NOMO-1 treated with DMSO at 0.1 percent for 48 hours (cell line): ENCODE measurements around the gene CAPRIN1.
A peak's percentile ranks its signal among the peaks of the same experiment; 100 is the strongest.
"Not testable (repeated sequence)": the region's sequence is repeated elsewhere in the genome, so short reads cannot be mapped to it uniquely, and the experiment has no call there.

Source experiments
- DNase-seq: peaks from one replicate; lab custom pipeline; 2025; ENCODE audit not compliant: unreplicated experiment; lab: John Stamatoyannopoulos, UW

Gene CAPRIN1

GRCh38 chr11:34050581-34051348, 766 bp upstream of the CAPRIN1 start:
- DNase-seq = peak; percentile 63

DNA sequence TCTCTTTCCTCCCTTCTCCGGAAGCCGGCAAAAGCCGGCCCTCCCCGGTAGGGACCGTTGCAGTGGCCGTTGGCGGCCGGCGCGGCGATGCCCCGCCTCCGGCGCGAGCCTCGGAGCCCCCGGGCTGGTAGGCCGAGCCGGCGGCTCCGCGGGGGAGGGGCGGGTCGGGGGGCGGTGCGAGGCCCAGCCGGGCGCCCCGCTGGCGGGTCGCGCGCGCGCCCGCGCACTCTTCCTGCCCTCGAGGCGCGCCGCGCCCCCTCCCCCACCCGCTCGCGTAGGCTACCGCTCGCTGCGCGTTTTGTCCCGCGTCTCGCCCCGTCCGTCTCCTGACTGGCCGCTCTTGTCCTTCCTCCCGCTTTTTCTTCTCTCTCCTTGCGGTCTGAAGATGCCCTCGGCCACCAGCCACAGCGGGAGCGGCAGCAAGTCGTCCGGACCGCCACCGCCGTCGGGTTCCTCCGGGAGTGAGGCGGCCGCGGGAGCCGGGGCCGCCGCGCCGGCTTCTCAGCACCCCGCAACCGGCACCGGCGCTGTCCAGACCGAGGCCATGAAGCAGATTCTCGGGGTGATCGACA, 591 bp downstream of the CAPRIN1 start:
- DNase-seq = peak; percentile 82

GRCh38 chr11:34052608-34053160, 1.2 kb downstream of the CAPRIN1 start:
- DNase-seq = no peak

- DNase-seq = peak; percentile 76
Measured at GRCh38 chr11:34053161-34053686, 1.7 kb downstream of the CAPRIN1 start.

GRCh38 chr11:34054351-34054750, 2.8 kb downstream of the CAPRIN1 start:
- not testable (repeated sequence) for DNase-seq

DNA sequence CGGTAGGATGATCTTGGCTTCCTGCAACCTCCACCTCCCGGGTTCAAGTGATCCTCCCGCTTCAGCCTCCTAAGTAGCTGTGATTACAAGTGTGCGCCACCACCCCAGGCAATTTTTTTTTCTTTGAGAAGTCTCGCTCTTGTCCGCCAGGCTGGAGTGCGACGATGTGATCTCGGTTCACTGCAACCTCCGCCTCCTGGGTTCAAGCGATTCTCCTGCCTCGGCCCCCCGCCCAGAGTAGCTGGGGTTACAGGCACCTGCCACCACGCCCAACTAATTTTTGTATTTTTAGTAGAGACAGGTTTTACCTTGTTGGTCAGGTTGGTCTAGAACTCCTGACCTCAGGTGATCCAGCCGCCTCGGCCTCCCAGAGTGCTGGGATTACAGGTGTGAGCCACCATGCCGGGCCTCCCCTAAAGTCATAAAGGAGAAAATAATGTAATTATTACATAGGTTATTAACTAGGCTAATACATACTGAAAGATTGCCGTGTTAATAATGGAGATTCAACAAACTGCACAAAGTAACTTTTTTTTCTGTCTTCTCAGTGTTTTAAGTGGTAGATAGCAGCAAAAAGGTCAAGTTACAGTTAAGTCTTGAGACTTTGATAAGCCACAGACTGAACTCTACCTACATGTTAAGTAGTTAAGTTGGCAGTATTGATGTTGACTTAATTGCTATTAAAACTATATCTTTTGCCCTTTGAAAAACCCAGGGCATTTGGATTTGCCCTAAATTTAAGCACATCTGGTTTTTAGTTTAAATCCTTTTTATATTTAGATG, 3.9 kb downstream of the CAPRIN1 start:
- DNase-seq = no peak

DNA sequence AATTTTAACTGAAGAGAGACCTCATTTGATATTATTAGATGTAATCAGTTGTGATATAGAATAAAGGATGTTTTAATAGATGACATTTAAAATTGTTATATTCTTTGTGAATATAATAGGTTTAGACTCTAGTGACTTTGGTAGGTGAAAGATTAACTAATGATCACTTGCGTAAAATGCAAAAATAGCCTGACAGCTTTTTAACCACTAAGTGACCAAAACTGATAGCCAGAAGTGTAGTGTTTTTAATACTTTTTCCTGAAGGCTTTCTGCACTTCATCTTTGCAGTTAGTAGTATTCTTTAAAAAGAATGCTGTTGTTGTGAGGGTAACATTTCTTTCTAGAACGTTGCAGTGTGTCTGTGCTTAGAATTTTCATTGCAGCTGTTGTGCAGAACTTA, 5.1 kb downstream of the CAPRIN1 start:
- DNase-seq = no peak

DNA sequence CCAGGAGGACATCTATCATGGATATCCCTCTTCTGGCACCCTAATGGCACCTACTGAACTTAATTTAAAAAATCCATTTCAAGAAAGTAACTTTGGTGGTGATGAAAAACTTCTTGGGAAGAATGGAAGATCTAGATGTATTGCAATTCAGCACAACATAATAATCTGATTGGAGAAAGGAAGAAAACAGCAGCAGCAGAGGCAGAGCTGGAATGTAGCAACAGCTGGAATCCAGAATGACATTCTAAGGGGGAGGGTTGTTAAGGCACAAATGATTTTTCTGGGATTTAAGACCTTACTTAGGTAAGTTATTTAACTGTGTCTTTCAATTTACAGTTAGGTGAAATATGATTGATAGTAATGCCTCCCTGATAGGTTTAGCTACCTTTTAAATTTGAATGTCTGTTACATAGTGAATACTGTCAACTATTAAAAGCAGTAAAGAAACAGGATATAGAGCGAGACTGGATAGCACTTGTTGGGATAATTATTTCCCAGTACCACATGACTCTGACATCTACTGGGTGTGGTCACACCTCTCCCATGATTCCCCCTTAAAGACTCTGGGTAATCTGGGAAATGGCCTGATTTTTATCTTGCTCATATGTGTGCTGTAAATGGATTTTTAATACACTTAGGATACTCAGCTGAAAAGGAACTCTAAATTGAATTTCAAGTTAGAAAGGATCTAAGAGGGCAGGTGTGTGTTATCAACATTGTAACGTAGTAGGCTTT, 11.7 kb downstream of the CAPRIN1 start:
- no peak for DNase-seq

GRCh38 chr11:34064291-34064690, 12.8 kb downstream of the CAPRIN1 start:
- no peak for DNase-seq

DNA sequence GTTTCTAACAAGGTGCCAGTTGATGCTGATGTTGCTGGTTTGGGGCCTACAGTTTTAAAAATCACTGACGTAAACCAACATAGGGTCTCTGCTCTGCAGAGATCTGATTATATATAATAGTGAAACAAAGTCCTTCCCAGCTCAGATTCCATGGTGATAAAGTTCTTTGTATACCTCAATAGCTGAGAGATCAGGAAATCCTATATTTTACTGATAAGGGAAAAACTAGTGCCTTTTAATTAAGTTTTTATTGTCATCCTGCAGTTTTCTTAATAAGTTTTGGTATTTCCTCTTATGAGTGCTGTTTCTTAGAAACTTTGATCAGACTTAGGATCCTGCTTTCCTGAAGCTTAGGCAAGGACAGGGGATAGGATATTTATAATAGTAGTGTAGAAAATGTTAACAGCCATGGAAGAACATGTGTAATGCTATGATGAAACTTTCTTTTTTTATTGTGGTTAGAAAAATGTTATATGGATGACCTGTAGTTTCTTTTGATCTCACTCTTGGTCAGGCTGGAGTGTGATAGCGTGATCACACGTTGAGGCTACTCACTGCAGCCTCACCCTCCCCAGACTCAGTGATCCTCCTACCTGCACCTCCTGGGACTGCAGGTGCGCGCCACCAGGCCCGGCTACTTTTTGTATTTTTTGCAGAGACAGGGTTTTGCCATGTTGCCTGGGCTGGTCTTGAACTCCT, 14.1 kb downstream of the CAPRIN1 start:
- DNase-seq = no peak

GRCh38 chr11:34066766-34067165, 15.2 kb downstream of the CAPRIN1 start:
- DNase-seq = not testable (repeated sequence)

DNA sequence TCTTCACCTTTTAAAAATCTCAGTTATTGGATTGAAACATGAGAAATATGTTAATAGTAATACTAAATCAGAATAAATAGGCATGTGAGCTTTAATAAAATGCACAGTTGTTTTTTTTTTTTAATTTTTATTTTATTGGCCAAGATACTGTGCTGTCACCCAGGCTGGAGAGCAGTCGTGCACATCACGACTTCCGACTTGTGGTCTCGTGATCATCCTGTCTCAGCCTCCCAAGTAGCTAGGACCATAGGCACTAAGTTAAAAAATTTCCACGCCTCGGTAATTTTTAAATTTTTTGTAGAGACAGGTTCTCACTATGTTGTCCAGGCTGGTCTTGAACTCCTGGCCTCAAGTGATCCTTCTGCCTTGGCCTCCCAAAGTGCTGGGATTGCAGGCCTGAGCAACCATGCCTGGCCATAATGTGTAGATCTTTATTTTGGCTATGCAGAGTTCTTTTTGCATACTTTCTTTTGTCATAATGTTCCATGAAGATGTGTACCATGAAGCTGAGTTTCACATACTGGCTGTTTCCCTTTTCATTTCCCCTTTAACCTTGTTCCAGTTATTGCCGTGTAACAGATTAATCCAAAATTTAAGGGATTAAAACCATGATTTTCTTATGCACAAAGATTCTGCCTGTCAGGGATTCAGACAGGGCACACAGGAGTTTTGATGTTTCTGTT, 16.0 kb downstream of the CAPRIN1 start:
- DNase-seq = no peak

GRCh38 chr11:34068111-34068510, 16.6 kb downstream of the CAPRIN1 start:
- DNase-seq = no peak

DNA sequence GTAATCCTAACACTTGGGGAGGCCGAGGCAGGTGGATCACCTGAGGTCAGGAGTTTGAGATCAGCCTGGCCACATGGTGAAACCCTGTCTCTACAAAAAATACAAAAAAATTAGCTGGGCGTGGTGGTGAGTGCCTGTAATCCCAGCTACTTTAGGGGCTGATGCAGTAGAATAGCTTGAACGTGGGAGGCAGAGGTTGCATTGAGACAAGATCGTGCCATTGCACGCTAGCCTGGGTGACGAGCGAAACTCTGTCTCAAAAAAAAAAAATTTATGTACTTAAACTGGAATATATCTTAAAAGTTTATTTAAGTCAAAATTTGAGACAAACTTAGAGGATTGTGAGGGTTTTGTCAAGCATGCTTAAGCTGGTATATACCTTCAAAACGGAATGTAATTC, 19.8 kb downstream of the CAPRIN1 start:
- DNase-seq = not testable (repeated sequence)

DNA sequence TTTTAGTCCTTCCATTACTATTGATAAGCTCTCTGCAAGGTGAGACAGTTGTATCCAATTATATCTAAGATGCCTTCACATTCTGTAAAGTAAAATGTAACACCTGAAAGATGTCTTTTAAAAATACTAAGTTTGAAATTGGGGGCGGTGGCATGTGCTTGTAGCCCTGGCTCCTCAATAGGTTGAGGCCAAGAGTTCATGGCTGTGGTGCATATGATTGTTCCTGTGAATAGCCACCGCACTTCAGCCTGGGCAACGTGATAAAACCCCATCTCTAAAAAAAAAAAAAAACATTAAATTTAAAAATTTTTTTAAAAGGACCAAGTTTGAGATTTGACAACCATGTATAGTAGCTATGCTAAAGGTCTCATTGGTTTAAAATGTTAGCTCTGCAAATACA, 20.5 kb downstream of the CAPRIN1 start:
- no peak for DNase-seq

DNA sequence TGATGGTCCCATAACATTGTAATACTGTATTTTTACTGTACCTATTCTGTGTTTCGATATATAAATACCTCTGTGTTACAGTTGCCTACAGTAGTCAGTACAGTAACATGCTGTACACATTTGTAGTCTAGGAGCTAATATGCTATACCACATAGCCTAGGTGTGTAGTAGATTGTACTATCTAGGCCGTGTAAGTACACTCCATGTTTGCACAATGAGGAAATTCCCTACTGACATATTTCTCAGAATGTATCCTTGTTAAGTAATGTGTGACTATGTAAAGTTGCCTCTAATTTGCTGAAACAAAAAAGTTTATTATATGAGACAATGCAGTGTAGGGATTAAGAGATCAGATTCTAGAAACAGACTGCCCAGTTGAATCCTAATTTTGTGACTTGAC, 21.3 kb downstream of the CAPRIN1 start:
- DNase-seq = no peak

- DNase-seq = no peak
Measured at GRCh38 chr11:34074391-34074790, 22.9 kb downstream of the CAPRIN1 start.

GRCh38 chr11:34075178-34075820, 23.8 kb downstream of the CAPRIN1 start:
- no peak for DNase-seq

GRCh38 chr11:34080609-34081008, 29.1 kb downstream of the CAPRIN1 start:
- DNase-seq = no peak
